ENCODE data around the gene SMURF2.
"Not testable (repeated sequence)": the region's sequence is repeated elsewhere in the genome, so short reads cannot be mapped to it uniquely, and the experiment has no call there.

SMURF2 gene

GRCh38 chr17:64628641-64629040, 33.5 kb downstream of the SMURF2 start:
- DNase-seq: no peak

GRCh38 chr17:64627797-64628196, 34.3 kb downstream of the SMURF2 start:
- no peak for DNase-seq

- no peak for DNase-seq
These were observed 35.3 kb downstream of the SMURF2 start for GRCh38 chr17:64626827-64627226.

- DNase-seq: no peak
These were observed 36.6 kb downstream of the SMURF2 start for GRCh38 chr17:64625541-64625940.

- DNase-seq: no peak
These were observed 39.0 kb downstream of the SMURF2 start for GRCh38 chr17:64622931-64623654.

GRCh38 chr17:64621772-64622171, 40.3 kb downstream of the SMURF2 start:
- DNase-seq: no peak

- DNase-seq: no peak
These were observed 43.3 kb downstream of the SMURF2 start for GRCh38 chr17:64618848-64619247.

- DNase-seq: no peak
These were observed 44.9 kb downstream of the SMURF2 start for GRCh38 chr17:64617125-64617780.

GRCh38 chr17:64615028-64615677, 47.0 kb downstream of the SMURF2 start:
- DNase-seq: no peak

- no peak for DNase-seq
These were observed 47.7 kb downstream of the SMURF2 start for GRCh38 chr17:64614266-64615027.

GRCh38 chr17:64611369-64611768, 50.7 kb downstream of the SMURF2 start:
- DNase-seq: no peak

GRCh38 chr17:64610244-64610643, 51.9 kb downstream of the SMURF2 start:
- not testable (repeated sequence) for DNase-seq

GRCh38 chr17:64608571-64608981, 53.5 kb downstream of the SMURF2 start:
- no peak for DNase-seq

GRCh38 chr17:64607862-64608565, 54.1 kb downstream of the SMURF2 start:
- no peak for DNase-seq

GRCh38 chr17:64604532-64604931, 57.6 kb downstream of the SMURF2 start:
- not testable (repeated sequence) for DNase-seq

GRCh38 chr17:64603987-64604386, 58.1 kb downstream of the SMURF2 start:
- DNase-seq: no peak

- DNase-seq: no peak
These were observed 62.3 kb downstream of the SMURF2 start for GRCh38 chr17:64599827-64600226.

- DNase-seq: no peak
These were observed 62.9 kb downstream of the SMURF2 start for GRCh38 chr17:64599187-64599676.

GRCh38 chr17:64598672-64599071, 63.4 kb downstream of the SMURF2 start:
- DNase-seq: no peak

- no peak for DNase-seq
These were observed 65.1 kb downstream of the SMURF2 start for GRCh38 chr17:64596988-64597387.

- no peak for DNase-seq
These were observed 65.7 kb downstream of the SMURF2 start for GRCh38 chr17:64596439-64596838.

GRCh38 chr17:64591944-64592343, 70.2 kb downstream of the SMURF2 start:
- no peak for DNase-seq
